Measurements from ENCODE around the gene ESRRA. TPM values are rescaled to one million over a fixed set of nuclear protein-coding genes. Genes with fewer than 3 reads are reported as not detected.

The ESRRA gene
- total and polyA plus RNA-seq, 10 of the 15 experiments (the other 5 are each of a cell fraction or from before 2014, with no cell fraction given), result 0.32 to 48.9 (median 12.6) TPM

- RAD21 ChIA-PET (ENCODE audit: unreplicated experiment), result no interaction called here
- H3K27me3 ChIP-seq (replicated peaks in 1 of 2; ENCODE audit: control insufficient read depth in 2 of 2, insufficient read depth in 2 of 2, low read length in 1 of 2), result no peaks in the 10 kb centered on the region
- H3K27ac ChIP-seq (ENCODE audit: control insufficient read depth, insufficient read depth), result no peak overlapping the region
- WGBS (ENCODE audit: insufficient coverage, insufficient replicate concordance, low lambda C conversion rate, missing lambda C conversion rate), result 91% methylated on average over 15 of the region's 15 CpGs
- no peak overlapping the region for H3K4me3 ChIP-seq
- H3K79me2 ChIP-seq (ENCODE audit: control insufficient read depth, insufficient read depth, low read length), result no peaks in the 10 kb centered on the region; the same call in 1 of the 2 replicates
- no peak overlapping the region for H3K4me2 ChIP-seq (ENCODE audit: control insufficient read depth, insufficient read depth)
- POLR2A ChIA-PET, result interaction anchor here (0.6 to 0.7 kb wide), 4 partner anchors 11 to 1440 kb away, joined by 3 read pairs; partner anchors contain the start of gene FKBP2
- FAIRE-seq (no peak), DNase-seq (ENCODE audit: low read depth, low spot score) (no peak), ATAC-seq (no peak)
- no TSS peak for BruUV-seq (replicated peaks)
- H4K20me1 ChIP-seq (ENCODE audit: control insufficient read depth, insufficient read depth), result no peaks in the 10 kb centered on the region
- peaks cover 14% of the 10 kb centered on the region for H3K4me1 ChIP-seq (ENCODE audit: control insufficient read depth, insufficient read depth, low read length)
- peaks cover 0 to 5% of the 10 kb centered on the region in 2 experiments; a peak in 2 of 4 replicates for H3K36me3 ChIP-seq (ENCODE audit: control insufficient read depth in 2 of 2, insufficient read depth in 2 of 2, low read length in 1 of 2)
- H3K9ac ChIP-seq (ENCODE audit: control insufficient read depth, insufficient read depth, low read length), result no peak overlapping the region
- no peaks in the 10 kb centered on the region for H3K9me3 ChIP-seq (replicated peaks; ENCODE audit: control insufficient read depth, insufficient read depth, low read length)
- SMC1A ChIA-PET (ENCODE audit: uncharacterized antibody, unreplicated experiment), result no interaction called here
- in situ Hi-C loops (cut with MboI), result no loop called here
- no peak overlapping the region for H2AFZ ChIP-seq (ENCODE audit: control insufficient read depth, low read depth, low read length)
- CTCF ChIA-PET, result interaction anchor here (0.9 kb wide), 1 partner anchor 45 kb away, joined by 4 read pairs; the partner anchor contains the start of gene CATSPERZ
- intact Hi-C loops (cut with micrococcal nuclease; ENCODE audit: unreplicated experiment), result no loop called here
- TF ChIP-seq CHD2 (IDR thresholded peaks at IDR 0.05; ENCODE audit: borderline replicate concordance, low read depth, low read length) (no peak), REST (IDR thresholded peaks at IDR 0.05; ENCODE audit: low read depth, low read length) (no peak), RUNX3 (IDR thresholded peaks at IDR 0.05; ENCODE audit: low read length) (no peak), BMI1 (IDR thresholded peaks at IDR 0.05; ENCODE audit: borderline replicate concordance) (no peak), E2F4 (IDR thresholded peaks at IDR 0.05; ENCODE audit: low read depth, low read length) (no peak), ZBED1 (IDR thresholded peaks at IDR 0.05; ENCODE audit: borderline replicate concordance) (no peak), ASH2L (IDR thresholded peaks at IDR 0.05; ENCODE audit: borderline replicate concordance, low read depth) (no peak), HCFC1 (IDR thresholded peaks at IDR 0.05; ENCODE audit: low read length) (no peak), CUX1 (IDR thresholded peaks at IDR 0.05; ENCODE audit: insufficient replicate concordance, low read depth, low read length) (no peak), CBX3 (IDR thresholded peaks at IDR 0.05; ENCODE audit: borderline replicate concordance, low read depth) (no peak), TBL1XR1 (IDR thresholded peaks at IDR 0.05; ENCODE audit: low read depth, low read length) (no peak), RFX5 (IDR thresholded peaks at IDR 0.05; ENCODE audit: low read depth, low read length) (no peak)
Measured at GRCh38 chr11:64256300-64256699, 49.0 kb upstream of the ESRRA start.
